GM12864 (cell line): ENCODE results near the gene PPP3CA.

Source experiments
- DNase-seq: peaks from one replicate; pipeline ENCODE4 v3.0.0-alpha.2; 2011; ENCODE audit warnings: low read depth
- H3K4me3 ChIP-seq: 2 replicates; pipeline ENCODE4 v1.5.1; 2011; ENCODE audit warnings: mild to moderate bottlenecking, low read depth, low read length, control low read depth
- CTCF ChIP-seq: IDR thresholded peaks from 2 replicates; pipeline ENCODE4 v1.5.1; 2011; ENCODE audit warnings: low read depth, mild to moderate bottlenecking, moderate library complexity, low read length, control low read depth, inconsistent platforms; ENCODE audit errors: missing control alignments

The PPP3CA gene

DNA sequence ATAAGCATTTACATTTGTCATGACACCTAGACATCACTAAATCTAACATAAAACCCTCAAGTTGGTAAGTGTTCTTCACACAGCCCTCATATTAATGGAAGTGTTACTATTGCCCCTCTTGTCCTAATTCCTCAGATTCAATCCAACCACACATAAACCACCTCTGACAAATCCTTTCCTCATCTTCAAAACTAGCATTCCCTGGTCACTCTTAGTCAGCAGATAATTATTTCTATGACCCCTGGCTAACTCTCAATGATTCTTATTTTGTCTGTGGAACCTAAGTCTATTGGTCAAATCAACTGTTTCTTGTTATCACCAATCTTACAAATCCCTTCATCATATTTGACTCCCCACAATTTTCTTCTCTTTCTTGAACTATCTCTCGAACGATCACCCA lies 168.6 kb downstream of the PPP3CA start:
- no peak for TF ChIP-seq CTCF
- H3K4me3 ChIP-seq = no peak overlapping the region
- no peak for DNase-seq

DNA sequence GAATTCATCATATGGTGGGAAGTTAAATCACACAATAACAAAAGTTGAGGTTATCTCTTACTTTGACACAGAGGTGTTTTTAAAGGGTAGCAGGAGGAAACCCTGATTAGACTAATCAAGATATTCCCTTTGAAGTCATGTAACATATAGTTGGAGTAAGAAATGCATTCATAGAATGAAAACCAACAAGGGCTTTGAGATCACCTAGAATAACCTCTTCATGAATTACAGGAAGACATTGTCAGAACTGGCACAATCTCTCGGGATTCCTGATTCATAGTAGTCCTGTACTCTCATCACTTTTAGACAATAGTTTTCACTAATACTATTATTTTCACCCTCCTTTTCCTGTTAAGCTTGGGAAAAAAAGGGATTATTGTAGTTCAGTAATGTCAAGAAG lies 170.2 kb downstream of the PPP3CA start:
- no peak for DNase-seq
- no peak overlapping the region for H3K4me3 ChIP-seq
- TF ChIP-seq CTCF = no peak

GRCh38 chr4:101175896-101176676 lies 171.2 kb downstream of the PPP3CA start:
- H3K4me3 ChIP-seq = no peak overlapping the region
- DNase-seq = no peak
- no peak for TF ChIP-seq CTCF

GRCh38 chr4:101174679-101175345 lies 172.5 kb downstream of the PPP3CA start:
- TF ChIP-seq CTCF = no peak

GRCh38 chr4:101172369-101172768 lies 175.0 kb downstream of the PPP3CA start:
- no peak overlapping the region for H3K4me3 ChIP-seq
- DNase-seq = no peak
- TF ChIP-seq CTCF = no peak

More at GRCh38 chr4:101174679-101175345, 172.5 kb downstream of the PPP3CA start:
- H3K4me3 ChIP-seq = no peak overlapping the region
- no peak for DNase-seq

DNA sequence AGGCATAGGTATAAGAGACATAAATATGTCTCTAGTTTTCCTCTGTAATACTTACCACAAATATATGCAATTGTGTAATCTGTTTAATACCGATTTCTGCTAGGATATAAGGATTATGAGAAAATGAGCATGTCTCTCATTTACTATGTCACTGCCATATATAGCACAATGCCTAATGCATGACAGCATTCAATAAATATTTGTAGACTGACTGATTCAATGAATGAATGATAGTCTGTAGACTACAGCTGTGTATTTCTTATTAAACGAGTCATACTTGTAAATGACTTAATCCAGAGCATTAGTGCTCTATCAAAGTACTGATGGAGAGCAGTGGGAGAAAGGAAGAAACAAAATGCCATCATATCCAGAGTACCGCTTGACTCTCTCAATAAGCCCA lies 175.6 kb downstream of the PPP3CA start:
- DNase-seq = no peak
- no peak for TF ChIP-seq CTCF
- no peak overlapping the region for H3K4me3 ChIP-seq
